GM12865 (cell line): ENCODE measurements around the gene TSPAN9.

Experiments
- DNase-seq: peaks from one replicate; pipeline ENCODE4 v3.0.0; 2010; ENCODE audit warnings: low read depth
- H3K4me3 ChIP-seq: 2 replicates; pipeline ENCODE4 v1.5.1; 2011; ENCODE audit warnings: mild to moderate bottlenecking, low read depth, low read length, control low read depth
- TF ChIP-seq, protein P1 (sequence below): IDR thresholded peaks from 2 replicates; pipeline ENCODE4 v1.5.1; 2011; ENCODE audit warnings: low read length, control low read depth, low read depth, inconsistent platforms; ENCODE audit not compliant: insufficient read depth; ENCODE audit errors: missing control alignments

The TSPAN9 gene

DNA sequence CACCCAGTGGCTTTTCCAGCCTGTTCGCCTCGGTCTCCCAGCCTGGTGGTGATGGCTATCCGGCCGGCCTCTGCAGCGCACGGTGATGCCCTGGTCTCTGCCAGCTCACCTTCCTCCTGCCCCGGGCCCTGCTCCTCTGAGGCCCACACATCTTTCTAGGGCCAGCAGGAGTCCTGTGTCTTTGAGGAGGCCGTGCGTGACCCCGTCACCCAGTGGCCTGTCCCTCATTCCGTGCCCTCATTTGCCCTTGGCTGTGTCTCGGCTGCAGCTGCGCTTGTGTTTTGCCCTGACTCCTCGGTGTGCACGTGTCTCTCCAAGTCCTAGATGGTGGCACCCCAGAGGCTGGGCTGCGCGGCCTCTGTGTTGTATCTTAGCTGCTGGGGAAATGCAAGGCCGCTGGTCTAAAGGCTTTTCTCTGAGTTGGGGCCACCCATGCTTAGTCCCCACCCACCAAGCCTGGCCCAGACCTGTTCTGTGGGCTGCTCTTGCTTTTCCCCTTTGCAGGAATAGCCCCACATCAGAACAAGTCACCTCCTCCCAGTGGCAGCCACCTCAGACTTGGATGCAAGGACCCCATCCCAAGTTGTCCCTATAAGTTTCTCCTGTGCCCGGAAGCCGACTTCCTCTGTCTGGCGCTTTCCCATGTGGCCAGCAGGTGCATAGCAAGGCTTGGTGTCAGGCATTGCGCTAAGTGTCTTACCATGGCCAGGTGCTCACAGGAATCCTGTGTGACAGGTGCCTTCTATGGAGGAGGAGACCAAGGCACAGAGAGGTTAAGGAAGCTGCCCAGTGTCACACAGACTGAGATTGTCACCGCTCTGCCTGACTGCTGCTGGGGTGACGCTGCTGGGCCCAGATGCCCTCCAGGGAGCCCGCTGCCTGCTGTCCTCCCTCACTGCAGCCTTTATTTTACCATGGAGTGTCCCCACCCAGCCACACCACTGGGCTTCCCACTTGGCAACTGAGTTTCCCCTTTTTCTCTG, 64.5 kb downstream of the TSPAN9 start:
- no peak for DNase-seq
- H3K4me3 ChIP-seq, result no peak overlapping the region
- TF ChIP-seq, protein P1, sequence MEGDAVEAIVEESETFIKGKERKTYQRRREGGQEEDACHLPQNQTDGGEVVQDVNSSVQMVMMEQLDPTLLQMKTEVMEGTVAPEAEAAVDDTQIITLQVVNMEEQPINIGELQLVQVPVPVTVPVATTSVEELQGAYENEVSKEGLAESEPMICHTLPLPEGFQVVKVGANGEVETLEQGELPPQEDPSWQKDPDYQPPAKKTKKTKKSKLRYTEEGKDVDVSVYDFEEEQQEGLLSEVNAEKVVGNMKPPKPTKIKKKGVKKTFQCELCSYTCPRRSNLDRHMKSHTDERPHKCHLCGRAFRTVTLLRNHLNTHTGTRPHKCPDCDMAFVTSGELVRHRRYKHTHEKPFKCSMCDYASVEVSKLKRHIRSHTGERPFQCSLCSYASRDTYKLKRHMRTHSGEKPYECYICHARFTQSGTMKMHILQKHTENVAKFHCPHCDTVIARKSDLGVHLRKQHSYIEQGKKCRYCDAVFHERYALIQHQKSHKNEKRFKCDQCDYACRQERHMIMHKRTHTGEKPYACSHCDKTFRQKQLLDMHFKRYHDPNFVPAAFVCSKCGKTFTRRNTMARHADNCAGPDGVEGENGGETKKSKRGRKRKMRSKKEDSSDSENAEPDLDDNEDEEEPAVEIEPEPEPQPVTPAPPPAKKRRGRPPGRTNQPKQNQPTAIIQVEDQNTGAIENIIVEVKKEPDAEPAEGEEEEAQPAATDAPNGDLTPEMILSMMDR, result no peak

DNA sequence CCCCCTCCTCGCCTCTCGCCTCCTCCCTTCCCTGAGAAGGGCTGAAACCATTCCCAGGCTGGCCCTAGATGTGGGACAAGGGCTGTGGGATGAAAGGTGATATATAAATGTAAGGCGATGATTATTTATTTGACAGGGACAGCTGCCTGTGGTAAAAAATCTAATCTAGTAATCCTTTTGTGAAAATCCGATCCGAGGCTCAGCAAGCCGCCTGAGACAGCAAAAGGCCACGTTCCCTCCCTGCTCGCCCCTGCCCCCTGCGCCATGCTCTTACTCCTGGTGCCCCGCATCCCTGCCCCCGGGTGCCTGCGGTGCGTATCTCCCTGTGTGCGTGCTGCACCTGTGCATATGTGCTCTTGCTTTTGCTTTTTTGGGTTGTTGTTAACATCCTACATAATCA, 65.2 kb downstream of the TSPAN9 start:
- TF ChIP-seq, protein P1, result no peak
- no peak for DNase-seq
- no peak overlapping the region for H3K4me3 ChIP-seq

DNA sequence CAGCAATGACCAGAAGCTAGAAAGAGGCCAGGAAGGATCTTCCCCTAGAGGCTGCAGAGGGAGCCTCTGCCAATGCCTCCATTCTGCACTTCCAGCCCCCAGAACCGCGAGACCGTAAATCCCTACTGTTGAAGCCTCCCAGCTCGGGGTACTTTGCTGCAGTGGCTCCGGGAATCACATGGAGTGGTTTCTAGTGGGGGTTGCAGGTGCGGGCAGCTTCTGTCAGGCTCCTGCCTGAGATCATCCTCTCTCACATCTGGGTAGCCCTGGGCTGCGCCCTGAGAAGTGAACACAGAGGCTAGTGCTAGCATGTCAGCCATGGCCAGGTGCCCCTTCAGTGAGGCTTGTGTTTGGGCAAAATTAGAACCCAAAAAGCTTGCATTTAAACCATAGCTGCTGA, 67.3 kb downstream of the TSPAN9 start:
- TF ChIP-seq, protein P1, result no peak
- no peak for DNase-seq
- no peak overlapping the region for H3K4me3 ChIP-seq

DNA sequence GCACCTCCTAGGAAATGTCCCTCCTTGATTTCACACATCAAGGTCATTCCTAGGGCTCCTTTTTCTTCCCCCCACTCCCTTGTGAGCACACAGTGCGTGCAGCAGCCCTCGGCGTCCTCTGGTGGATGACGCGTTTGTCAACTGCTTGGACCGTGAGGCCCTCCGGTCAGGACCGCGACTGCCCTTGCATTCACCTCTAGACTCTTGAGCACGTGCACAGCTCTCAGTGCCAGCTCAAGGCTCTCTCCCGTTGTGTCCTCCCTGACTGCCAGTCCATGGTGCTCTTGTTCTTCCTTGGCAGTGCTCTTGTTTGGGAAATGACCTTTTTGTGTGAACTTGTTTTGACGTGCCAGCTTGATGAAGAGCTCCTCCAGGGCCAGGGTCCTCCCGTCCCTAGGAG, 67.9 kb downstream of the TSPAN9 start:
- no peak overlapping the region for H3K4me3 ChIP-seq
- DNase-seq, result no peak
- TF ChIP-seq, protein P1, result no peak

DNA sequence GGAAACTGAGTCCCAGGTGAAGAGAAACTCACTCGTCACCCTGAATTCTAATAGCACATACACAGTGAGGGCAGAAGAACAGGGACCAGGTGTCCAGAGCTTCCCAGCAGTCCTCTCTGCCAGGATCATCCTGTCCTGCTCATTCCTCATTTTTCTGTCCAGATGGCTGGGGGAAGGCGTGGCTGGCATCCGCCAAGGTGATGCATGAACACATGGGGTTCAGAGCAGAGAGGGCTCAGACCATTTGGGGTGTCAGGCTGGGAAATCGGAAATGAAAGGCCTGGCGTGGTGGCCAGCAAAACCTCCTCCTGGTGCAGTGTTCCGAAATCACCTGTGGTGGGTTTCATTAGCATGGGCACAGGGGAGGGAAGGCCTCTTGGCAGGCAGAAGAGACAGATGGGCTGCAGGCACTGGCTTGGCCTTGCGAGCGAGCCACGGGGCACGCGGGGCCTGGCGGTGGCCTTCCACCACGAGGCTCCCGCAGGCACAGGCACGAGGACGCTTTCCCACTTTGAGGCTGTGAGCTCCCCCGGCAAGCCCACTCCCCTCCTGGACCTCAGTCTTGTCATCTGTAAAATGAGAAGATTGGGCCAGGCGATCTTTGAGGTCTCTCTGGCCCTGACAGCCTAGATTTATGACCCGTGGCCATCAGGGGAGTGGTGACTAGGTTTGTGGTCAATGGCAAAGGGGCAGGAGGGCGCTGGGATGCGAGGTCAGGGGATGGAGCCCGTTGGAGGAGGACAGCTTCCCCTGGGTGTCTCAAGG, 68.5 kb downstream of the TSPAN9 start:
- DNase-seq, result no peak
- TF ChIP-seq, protein P1, result no peak
- no peak overlapping the region for H3K4me3 ChIP-seq

DNA sequence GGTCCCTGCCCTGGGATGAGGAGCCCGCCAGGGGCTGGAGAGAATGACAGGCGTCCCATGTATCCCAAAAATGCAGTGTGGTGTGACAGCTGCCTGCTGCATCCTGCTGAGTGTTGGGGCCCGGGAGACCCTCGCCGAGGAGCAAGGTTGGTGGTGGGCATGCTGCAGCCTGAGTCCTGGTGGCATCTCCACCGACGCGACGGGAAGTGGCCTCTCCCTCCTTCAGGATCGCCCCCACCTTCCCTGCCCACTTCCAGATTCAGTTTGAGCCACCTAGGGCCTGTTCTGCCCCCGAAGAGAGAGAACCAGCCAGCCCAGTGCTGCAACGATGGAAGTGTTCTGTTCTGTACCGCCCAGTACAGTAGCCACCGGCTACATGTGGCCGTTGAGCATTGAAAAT, 70.1 kb downstream of the TSPAN9 start:
- DNase-seq, result no peak
- no peak overlapping the region for H3K4me3 ChIP-seq
- TF ChIP-seq, protein P1, result no peak
